NCI-H345 treated with DMSO at 0.1 percent for 48 hours (cell line): ENCODE data around the gene FAP.

Experiments
- DNase-seq: peaks from one replicate; lab custom pipeline; 2025; ENCODE audit not compliant: unreplicated experiment; lab: John Stamatoyannopoulos, UW

FAP gene

GRCh38 chr2:162196638-162197037 is 46.6 kb downstream of the FAP start:
- DNase-seq = no peak

DNA sequence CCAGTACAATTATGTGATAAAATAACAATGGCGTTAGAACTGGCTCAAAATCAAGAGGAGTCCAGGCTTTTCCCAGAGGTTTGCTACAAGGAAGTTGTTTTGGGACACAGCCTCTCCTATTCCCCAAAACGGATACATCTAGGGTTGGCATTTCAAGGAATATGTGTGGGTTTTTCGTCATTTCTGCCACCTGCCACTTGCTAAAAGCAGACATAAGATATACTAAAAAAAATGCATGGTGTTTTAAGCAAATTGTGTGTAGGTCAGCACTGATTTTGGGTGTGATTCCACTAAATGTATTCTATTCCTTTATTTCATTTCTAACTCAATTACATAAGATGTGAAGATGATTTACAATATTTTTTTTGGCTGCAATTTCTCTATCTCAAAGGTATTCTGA is 54.8 kb downstream of the FAP start:
- DNase-seq = no peak

DNA sequence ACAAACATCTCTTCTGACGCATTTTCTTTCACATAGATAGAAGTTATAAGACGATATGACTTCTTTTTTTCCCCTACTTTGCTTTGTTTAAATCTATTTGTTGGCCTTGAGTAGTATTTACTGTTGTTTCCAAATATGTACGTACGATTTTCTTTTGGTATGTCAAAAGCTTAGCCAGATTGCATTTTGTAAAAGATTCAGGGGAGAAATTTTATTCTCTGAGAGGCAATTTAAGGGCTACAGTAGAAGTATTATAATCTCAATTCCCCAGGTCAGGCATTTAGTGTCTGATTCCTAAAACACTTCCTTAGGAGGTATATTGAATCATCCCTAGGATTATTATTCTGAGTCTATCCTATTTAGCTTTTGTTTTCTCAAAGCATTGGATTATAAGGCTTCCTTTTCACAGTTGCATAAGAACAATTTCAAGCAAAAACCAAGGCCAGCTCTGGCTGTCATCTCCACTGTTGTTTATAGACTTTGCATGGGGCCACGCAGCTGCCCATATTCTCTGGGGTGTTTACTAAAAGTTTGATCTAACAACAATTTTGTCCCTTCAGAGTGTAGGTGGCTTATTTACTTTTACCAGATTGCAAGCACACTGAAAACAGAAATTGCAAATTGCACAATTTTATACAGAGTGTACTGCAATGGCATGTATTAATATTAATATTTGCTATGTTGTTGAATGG is 57.6 kb downstream of the FAP start:
- DNase-seq = no peak

DNA sequence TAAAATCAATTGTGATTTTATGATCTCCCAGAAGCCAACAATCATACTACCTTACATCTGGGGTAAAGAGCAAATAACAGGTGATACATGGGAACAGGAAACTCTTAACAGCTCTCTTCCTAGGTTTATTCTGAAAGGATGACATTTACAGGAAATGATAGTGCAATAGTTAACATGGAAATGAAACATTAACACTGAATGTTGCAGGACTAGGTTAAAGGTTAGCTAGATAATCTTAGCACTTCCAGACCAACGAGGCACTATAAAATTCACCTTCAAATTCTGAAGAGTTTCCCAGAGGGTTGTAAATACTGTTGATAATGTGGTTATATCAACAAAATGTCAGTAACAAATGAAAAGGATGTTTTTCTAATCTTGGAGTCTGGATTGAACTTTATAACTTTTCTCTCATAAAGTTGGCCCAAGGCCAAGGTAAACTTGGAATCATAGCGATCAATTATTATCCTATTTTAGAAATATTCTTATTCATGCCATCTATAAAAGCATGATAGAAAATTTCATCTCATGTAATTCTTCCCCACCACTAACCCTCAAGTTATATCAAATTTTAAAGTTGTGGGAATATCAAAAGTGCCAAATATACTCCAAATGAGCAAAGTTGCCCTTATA is 58.3 kb downstream of the FAP start:
- no peak for DNase-seq

- DNase-seq = no peak
Observed at GRCh38 chr2:162184359-162184758, 58.9 kb downstream of the FAP start.

- DNase-seq = no peak
Observed at GRCh38 chr2:162182395-162182794, 60.9 kb downstream of the FAP start.

DNA sequence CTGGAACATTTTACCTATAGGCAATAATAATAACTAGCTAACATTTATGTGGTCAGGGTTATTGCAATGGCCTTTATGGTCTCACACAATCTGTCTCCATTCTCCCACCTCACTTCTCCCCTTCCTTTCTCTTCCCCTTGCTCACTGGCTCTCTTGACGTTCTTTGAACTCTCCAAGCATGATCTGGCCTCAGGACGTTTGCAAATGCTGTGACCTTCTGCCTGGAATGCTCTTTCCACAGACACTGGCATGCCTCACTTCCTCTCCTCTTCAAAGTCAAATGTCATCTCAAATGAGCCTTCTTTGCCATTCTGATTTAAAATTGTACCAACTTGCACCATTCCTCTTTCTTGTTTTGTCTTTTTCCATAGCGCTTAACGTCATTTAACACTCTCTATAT is 65.9 kb downstream of the FAP start:
- DNase-seq = no peak

DNA sequence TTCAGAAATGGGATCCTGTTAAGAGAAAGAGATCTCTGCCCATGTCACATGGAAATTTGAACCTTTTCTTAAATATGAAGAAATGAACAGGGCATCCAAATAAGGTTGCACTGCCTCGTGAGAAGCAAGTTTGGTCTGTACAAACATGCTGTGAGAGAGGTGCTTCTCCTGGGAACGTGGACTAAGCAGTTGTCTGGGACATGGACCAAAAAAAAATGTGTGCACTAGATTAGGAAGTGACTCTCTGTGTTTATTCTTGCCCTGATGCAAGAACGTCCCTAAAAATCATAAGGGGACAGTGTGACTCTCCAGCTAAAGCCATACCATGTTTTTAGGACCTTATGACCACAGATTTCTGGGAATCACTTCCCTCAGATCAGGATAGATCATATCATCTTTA is 67.5 kb downstream of the FAP start:
- no peak for DNase-seq

- DNase-seq = no peak
Observed at GRCh38 chr2:162174746-162175145, 68.5 kb downstream of the FAP start.

DNA sequence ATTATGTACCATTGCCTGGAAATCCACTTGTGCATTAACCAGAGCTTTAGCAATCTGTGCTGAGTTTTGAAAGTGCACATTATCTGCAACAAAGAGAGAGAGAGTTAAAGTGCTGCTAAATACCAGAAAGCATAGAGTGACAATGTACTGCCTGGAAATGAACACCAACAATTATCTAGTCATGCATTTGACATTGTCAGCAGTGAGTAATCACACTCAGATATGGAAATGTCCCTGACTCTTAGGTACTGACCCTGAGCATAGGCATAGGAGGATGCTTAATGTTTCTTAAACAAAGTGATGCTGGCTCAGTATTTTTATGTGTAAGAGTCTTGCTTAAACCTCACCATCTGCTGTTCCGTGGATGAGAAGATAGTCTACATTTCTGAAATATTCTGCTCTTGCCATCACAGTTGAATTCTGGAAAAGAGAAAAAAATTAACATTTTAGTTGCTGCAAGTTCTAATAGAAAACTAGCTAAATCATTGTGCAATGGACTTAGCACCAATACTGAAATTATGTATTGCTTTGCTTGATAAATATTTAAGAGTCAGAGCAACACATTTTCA is 70.4 kb downstream of the FAP start:
- DNase-seq = no peak

DNA sequence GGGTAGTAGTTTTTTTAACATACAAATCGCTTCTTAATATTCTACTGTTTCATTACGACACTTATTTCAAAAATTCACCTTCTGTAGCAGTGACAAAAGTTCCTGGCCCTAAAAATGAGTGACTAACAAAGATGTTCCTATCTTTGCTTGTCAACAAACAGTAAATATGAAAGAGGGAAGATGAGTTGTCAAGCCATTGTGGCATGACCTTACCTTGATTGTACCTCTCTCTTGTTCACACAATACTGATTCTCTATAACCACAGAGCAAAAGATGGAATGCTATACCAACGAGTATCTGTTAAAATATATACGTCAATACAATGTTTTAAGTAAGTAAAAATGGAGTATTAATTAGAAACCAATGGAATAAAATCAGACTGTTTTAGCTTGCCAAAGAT is 76.5 kb downstream of the FAP start:
- no peak for DNase-seq

DNA sequence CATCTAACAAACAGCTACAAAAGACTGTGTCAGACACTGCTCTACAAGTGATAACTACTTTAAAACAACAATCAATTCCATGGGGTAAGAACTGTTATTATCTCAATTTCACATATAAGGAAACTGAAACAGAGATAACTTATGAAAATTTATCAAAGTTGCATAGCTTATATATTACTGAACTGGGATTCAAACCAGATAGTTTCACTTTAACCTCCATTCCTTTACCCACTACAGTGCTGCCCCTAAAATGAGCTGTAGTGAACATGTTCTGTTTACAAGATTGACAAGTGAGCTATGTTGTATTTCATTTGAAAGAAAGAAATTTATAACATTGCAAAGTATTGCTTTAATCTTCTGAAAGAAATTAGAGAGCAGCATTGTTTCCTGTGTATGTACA is 77.1 kb downstream of the FAP start:
- no peak for DNase-seq

- no peak for DNase-seq
Observed at GRCh38 chr2:162164802-162165201, 78.4 kb downstream of the FAP start.

DNA sequence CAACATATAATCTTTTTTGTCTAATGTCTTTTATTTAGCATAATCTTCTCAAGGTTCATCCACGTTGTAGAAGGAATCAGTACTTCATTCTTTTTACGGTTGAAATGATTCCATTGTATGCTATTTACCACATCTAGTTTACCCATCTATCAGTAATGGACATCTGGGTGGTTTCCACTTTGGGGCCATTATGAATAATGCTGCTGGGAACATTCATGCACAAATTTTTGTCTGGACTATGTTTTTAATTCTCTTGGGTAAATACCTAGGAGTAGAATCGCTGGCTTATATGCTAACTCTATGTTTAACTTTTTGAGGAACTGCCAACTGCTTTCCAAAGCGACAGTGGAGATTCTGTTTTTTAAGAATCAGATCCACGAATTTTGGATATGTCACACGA is 83.8 kb downstream of the FAP start:
- no peak for DNase-seq

- no peak for DNase-seq
Observed at GRCh38 chr2:162156149-162156548, 87.1 kb downstream of the FAP start.

DNA sequence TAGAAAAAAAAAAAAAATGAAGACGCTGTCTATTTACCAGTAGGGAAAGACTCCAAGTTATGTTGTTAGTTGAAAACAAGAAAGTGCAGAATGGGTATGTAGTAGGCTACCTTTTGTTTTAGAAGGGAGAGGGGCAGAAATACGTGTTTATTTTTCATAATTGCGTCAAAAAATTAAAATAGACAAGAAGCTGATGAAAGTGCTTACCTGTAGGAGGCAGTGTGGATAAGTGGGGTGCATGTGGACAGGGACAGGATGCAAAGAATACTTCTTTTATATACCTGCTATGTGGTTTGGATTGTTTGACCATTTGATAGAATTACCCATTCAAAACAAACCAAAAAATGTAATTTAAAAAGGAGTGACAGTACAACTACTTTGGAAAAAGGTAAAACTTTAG is 88.2 kb downstream of the FAP start:
- no peak for DNase-seq

DNA sequence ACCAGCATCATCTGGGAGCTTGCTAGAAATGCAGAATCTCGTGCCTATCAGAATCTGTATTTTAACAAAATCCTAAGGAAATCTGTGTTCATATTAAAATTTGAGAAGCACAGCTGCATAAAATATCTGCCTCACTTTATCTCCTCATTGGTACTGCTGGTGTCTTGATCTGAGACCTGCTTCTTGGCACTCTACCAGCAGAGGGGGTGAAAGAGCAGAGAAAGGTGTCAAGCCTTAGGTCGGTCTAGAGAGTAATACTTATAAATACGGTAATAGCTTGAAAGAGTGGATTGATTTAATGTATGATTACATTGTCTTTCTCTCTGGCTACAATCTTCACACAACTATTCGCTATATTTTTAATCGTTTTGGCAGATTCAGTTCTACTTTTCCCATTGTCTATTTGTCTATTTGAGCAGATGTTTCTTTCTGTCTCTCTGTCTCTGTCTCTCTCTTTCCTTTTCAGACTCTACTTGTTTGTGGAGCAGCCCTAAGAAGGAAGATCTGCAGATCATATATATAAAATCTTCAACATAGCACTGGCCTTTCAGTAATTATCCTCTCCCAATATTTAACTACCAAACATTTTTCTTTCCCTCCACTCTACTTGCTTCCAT is 89.5 kb downstream of the FAP start:
- DNase-seq = peak; percentile 43

GRCh38 chr2:162152147-162152546 is 91.1 kb downstream of the FAP start, which contains the start of gene GCG:
Gene GCG, minus strand, starts transcription at chr2:162152247. Its CDS starts 3,069 bp downstream, at chr2:162149178.
- no peak for DNase-seq

DNA sequence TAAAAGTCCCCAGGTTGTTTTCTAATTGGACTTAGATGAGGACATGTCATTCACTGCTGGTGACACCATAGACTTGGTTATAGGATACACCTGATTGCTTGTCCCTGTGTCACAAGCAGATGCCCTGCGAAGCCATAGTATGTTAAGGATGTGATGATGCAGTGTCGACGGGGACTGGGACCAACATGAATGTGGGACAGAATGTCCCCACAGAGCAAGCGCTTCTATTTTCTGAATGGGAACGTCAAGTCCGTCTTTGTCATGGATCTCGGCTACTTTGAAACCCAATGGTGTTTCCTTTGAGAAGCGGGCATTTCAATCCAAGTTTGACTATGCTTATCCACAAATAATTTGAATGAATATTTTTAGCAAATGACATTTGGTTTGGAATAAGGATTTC is 93.3 kb downstream of the FAP start:
- DNase-seq = no peak

- no peak for DNase-seq
Observed at GRCh38 chr2:162149466-162149865, 93.8 kb downstream of the FAP start.

DNA sequence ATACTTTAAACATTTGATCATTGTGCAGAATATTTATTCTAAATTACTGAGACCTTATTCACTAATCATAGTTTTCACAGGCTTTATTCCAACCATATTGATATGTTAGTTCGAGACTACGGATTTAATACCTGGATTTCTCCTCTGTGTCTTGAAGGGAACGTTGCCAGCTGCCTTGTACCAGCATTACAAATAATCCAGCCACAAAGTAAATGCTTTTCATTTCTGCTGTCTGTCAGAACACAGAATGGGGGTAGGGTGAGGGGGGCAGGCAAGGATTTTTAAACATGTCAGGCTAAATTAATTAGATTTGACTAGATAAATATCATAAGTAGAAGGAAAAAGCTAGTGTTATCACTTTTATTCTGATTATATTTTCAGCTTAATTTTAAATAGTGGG is 94.3 kb downstream of the FAP start:
- DNase-seq = no peak

DNA sequence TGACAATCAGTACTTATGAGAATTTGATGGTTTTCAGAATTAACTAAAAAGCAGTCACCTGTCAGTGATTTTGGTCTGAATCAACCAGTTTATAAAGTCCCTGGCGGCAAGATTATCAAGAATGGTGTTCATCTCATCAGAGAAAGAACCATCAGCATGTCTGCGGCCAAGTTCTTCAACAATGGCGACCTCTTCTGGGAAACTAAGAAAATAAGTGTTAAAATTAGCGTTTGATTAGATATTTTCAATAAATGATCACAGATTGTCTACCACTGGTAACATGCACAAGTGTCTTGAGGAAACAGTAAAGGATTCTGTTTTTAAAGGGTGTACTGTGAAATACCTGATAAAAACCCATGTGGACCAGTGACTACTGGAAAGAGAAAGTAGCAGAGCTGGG is 99.3 kb downstream of the FAP start:
- DNase-seq = no peak
